Lower leg skin (tissue), 4 donors: ENCODE data around the gene SLC9C1. TPM values are rescaled to one million over a fixed set of nuclear protein-coding genes. Genes with fewer than 3 reads are reported as not detected.

Source experiments
- DNase-seq, 2 donors: peaks; one replicate each; pipeline ENCODE4 v3.0.0-alpha.2; 2019; ENCODE audit warnings: low spot score in 2 of 2
- H3K4me3 ChIP-seq: fragments of 200-600 bp; sonication (generic); 2 replicates; pipeline ENCODE4 v1.5.1; 2017; ENCODE audit warnings: mild to moderate bottlenecking, low read depth; ENCODE audit not compliant: poor library complexity, severe bottlenecking
- POLR2A ChIP-seq, 2 donors: fragments of 450-650 bp; IDR thresholded peaks; one replicate each; pipeline ENCODE4 v1.6.1; 2016 to 2017; ENCODE audit warnings: antibody characterized with exemption in 2 of 2, mild to moderate bottlenecking in 1 of 2, moderate library complexity in 1 of 2
- WGBS, 2 donors: methylation state at CpG; one replicate each; pipeline ENCODE4 v1.1.5; 2018; 5-methylcytosine and 5-hydroxymethylcytosine counted together
- intact Hi-C: fragments of 100-400 bp; cut with DNase I; formaldehyde crosslinking; loops from one replicate; pipeline ENCODE4 v1.15.0; 2023; ENCODE audit warnings: low total_unique reads
- total RNA-seq, 4 donors: library from RNA; depleted of rRNA; stranded (reverse); fragments of >200 nt; gene quantifications; one replicate each; pipeline ENCODE4 v1.1.0, GENCODE V29; 2016
- TF ChIP-seq, protein P1 (sequence below), 3 donors: fragments of 450-650 bp; IDR thresholded peaks; one replicate each; pipeline ENCODE4 v1.5.1; 2016; ENCODE audit warnings: antibody characterized with exemption in 3 of 3, mild to moderate bottlenecking in 3 of 3, moderate library complexity in 2 of 3

Gene SLC9C1
- total RNA-seq, 4 donors from 2014 or later = not detected

DNA sequence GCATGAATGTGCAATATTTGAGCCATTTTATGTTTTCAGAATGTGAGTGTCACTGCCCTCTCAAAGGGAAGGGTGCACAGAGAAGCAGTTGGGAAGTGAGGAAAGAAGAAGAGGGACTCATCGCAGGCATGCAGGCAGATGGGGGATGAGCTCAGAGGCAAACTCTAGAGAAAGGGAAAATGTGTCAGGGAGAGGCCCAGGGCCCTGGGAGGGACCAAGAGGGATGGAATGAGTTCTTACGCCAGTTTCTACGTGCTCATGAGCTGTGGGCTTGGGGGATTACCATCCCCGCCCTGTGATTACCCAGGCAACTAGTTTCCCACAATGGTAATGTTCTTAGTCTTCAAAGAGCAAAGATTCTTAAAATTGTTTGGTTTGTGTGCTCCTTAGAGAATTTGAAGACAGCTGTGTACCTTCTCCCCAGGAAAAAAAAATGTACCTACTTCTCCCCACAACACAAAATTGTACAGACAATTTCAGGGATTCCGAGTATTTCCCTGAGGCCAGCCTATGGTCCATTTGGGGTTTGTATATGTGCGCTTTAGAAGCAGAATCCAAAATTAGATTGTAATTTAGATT is 178.8 kb downstream of the SLC9C1 start:
- TF ChIP-seq POLR2A (IDR thresholded peaks at IDR 0.05) = no peak
- TF ChIP-seq, protein P1, sequence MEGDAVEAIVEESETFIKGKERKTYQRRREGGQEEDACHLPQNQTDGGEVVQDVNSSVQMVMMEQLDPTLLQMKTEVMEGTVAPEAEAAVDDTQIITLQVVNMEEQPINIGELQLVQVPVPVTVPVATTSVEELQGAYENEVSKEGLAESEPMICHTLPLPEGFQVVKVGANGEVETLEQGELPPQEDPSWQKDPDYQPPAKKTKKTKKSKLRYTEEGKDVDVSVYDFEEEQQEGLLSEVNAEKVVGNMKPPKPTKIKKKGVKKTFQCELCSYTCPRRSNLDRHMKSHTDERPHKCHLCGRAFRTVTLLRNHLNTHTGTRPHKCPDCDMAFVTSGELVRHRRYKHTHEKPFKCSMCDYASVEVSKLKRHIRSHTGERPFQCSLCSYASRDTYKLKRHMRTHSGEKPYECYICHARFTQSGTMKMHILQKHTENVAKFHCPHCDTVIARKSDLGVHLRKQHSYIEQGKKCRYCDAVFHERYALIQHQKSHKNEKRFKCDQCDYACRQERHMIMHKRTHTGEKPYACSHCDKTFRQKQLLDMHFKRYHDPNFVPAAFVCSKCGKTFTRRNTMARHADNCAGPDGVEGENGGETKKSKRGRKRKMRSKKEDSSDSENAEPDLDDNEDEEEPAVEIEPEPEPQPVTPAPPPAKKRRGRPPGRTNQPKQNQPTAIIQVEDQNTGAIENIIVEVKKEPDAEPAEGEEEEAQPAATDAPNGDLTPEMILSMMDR (IDR thresholded peaks at IDR 0.05) = no peak
- 69 to 74% methylated on average over 6 of the region's 6 CpGs for WGBS, 2 donors
- no peak for DNase-seq
- no peak overlapping the region for H3K4me3 ChIP-seq
- intact Hi-C loops = no loop called here

DNA sequence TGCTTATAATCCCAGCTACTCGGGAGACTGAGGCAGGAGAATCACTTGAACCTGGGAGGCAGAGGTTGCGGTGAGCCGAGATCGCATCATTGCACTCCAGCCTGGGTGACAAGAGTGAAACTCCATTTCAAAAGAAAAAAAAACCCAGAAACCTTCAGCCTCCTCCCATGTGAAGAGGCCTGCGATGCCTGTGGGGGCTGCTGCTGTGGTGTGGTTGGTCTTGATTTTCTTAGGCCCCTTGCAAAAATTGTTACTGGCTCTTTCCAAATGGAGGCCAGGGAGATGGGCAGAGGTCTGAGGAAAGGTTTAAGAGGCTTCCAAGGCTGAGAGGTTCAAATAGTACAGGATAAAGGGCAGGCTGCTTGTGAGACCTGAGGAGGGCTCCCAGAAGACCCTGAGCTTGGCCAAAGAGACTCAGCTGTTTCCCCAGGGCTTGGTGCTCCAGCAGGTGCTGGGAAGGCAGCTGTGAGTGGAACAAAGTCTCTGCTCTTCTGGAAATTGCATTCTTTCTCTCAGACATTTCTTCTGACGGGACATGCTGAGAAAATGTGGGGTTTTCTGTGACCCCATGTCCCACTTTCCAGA is 179.3 kb downstream of the SLC9C1 start:
- 94 to 95% methylated on average over 6 of the region's 6 CpGs for WGBS, 2 donors
- intact Hi-C loops = no loop called here
- no peak for DNase-seq
- TF ChIP-seq, protein P1 (IDR thresholded peaks at IDR 0.05) = no peak
- no peak for TF ChIP-seq POLR2A (IDR thresholded peaks at IDR 0.05)
- H3K4me3 ChIP-seq = no peak overlapping the region

DNA sequence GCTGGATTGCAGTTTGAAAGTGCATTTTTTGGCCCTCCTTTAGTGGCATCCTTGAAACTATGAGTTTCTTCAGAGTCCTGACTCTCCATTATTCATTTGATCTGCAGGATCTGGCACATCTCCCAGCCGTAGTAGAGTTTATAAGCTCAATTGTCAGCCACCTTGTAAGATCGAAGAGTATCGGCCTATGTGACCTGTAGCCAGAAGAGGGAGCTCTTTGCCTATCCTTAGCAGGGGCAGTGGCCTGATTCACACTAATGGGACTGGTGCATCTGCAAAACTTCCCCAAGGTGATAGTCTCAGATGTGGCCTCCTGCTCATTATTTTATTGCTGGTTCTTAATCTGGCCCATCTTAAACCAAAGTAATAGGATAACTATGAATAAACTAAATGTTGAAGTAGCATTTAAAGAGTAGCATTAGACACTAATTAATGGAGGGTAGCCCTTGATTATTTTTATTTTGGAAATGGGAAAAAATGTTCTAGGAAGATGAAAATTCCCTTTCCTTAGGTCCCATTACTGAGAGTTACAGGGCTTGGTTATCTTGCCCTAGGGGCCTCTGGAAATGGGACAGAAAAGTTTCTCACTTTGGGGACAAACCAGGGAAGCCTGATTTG is 182.1 kb downstream of the SLC9C1 start:
- no peak overlapping the region for H3K4me3 ChIP-seq
- intact Hi-C loops = no loop called here
- DNase-seq = no peak
- no peak for TF ChIP-seq POLR2A (IDR thresholded peaks at IDR 0.05)
- TF ChIP-seq, protein P1 (IDR thresholded peaks at IDR 0.05) = no peak
- WGBS, 2 donors = 16 to 39% methylated on average over 3 of the region's 3 CpGs

DNA sequence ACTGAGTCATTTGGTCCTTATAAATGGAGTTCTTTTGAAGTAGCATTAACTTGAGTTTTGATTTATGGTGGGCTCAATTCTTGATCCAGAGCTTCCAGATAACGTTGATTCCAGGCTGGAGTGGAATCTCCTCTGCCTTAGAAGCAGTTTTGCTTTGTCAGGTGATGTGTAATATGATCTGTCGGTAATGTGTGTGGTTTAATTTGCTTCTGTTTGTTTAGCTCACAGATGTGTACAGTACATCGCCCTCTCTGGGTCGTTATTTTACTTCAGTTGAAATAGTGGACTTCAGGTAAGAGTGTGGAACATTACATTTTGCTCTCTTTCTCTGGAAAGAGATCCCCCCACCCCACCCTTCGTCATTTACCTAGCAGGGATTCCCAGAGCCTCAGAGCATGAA is 184.7 kb downstream of the SLC9C1 start:
- WGBS, 2 donors = 70 to 75% methylated on average over 5 of the region's 5 CpGs
- TF ChIP-seq POLR2A (IDR thresholded peaks at IDR 0.05) = no peak
- TF ChIP-seq, protein P1 (IDR thresholded peaks at IDR 0.05) = no peak
- intact Hi-C loops = no loop called here
- H3K4me3 ChIP-seq = no peak overlapping the region
- DNase-seq = no peak

DNA sequence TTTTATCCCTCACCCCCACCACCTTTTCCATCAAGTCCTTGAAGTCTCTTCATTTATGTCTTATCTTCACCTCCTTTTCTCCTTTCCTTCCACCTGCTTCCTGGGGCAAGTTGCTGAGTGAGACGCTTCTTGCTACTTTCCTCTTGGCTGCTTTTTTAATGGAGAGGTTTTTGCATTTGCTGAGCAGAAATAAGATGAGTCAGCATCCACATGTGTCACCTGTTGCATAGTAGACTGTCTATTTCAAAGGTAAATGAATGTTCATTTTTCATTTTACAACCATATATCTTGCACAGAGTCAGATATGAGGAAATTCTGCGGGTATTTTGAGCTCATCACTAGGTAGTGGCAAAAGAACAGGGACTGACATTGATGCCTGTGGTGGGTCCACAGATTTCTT is 189.2 kb downstream of the SLC9C1 start:
- WGBS, 2 donors = 88 to 91% methylated on average over 2 of the region's 2 CpGs
- no peak overlapping the region for H3K4me3 ChIP-seq
- TF ChIP-seq, protein P1 (IDR thresholded peaks at IDR 0.05) = no peak
- TF ChIP-seq POLR2A (IDR thresholded peaks at IDR 0.05) = no peak
- intact Hi-C loops = no loop called here
- DNase-seq = no peak
